ENCODE data around the gene SPNS2. TPM values are rescaled to one million over a fixed set of nuclear protein-coding genes. Genes with fewer than 3 reads are reported as not detected.

The SPNS2 gene
- total RNA-seq, 4 donors from 2014 or later: 10.0 to 19.9 (median 18.8) TPM

DNA sequence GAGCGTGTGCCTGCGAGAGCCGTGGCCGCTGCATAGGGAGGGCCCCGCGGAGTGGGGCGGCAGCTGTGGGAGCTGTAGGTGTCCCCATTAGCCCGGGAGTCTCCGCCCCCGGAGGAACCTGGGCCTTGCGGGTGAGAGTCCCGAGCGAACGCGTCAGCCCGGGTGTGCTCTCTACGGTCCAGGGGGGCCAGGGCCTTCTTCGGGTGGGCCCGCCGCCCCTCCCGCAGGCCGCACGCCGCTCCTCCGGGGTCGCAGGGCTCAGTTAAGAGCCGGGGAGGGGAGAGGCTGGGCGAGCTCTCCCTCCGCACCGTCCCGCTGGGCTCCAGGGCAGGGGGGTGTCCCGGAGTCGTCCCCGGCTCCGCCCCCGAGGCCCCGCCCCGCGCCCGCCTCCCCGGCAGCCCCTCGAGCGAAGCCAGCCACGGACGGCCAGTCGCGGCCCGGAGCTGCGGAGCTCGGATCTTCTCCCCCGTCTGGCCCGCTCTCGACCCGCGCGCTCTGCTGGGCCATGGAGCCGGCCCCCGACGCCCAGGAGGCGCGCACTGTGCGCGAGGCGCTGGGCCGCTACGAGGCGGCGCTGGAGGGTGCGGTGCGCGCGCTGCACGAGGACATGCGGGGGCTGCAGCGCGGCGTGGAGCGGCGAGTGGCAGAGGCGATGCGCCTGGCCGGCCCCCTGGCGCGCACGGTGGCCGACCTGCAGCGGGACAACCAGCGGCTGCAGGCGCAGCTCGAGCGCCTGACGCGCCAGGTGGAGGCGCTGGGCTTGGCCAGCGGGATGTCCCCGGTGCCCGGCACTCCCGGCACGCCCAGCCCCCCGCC is 85.6 kb downstream of the SPNS2 start, which contains the start of gene SMTNL2:
Gene SMTNL2, plus strand, starts transcription at position 429 of the 816 bp plus-strand sequence. Its CDS starts 77 bp downstream, at position 506.
- no peaks in the 10 kb centered on the region for H3K36me3 ChIP-seq
- H3K27ac ChIP-seq (replicated peaks in 1 of 4): peak within 1 kb of the TSS; percentile 74 to 84 (median 79)
- H3K4me3 ChIP-seq: peak within 1 kb of the TSS; percentile 63 to 68 (median 66)
- DNase-seq (ENCODE audit: extremely low spot score): no peak
- 0% methylated on average over 17 of the region's 100 CpGs for WGBS
- intact Hi-C loops (cut with DNase I): no loop called here
- H3K27me3 ChIP-seq: peaks cover 0 to 41% (median 9%) of the 10 kb centered on the region in 4 donors
- no peaks in the 10 kb centered on the region for H3K9me3 ChIP-seq
- TF ChIP-seq POLR2A (IDR thresholded peaks at IDR 0.05; ENCODE audit: low read depth) (peak; percentile 66), POLR2AphosphoS5 (IDR thresholded peaks at IDR 0.05) (peak; percentile 33 to 47)
- TF ChIP-seq, protein P1, sequence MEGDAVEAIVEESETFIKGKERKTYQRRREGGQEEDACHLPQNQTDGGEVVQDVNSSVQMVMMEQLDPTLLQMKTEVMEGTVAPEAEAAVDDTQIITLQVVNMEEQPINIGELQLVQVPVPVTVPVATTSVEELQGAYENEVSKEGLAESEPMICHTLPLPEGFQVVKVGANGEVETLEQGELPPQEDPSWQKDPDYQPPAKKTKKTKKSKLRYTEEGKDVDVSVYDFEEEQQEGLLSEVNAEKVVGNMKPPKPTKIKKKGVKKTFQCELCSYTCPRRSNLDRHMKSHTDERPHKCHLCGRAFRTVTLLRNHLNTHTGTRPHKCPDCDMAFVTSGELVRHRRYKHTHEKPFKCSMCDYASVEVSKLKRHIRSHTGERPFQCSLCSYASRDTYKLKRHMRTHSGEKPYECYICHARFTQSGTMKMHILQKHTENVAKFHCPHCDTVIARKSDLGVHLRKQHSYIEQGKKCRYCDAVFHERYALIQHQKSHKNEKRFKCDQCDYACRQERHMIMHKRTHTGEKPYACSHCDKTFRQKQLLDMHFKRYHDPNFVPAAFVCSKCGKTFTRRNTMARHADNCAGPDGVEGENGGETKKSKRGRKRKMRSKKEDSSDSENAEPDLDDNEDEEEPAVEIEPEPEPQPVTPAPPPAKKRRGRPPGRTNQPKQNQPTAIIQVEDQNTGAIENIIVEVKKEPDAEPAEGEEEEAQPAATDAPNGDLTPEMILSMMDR (IDR thresholded peaks at IDR 0.05): no peak
- peaks cover 28 to 37% (median 33%) of the 10 kb centered on the region in 4 donors for H3K4me1 ChIP-seq

DNA sequence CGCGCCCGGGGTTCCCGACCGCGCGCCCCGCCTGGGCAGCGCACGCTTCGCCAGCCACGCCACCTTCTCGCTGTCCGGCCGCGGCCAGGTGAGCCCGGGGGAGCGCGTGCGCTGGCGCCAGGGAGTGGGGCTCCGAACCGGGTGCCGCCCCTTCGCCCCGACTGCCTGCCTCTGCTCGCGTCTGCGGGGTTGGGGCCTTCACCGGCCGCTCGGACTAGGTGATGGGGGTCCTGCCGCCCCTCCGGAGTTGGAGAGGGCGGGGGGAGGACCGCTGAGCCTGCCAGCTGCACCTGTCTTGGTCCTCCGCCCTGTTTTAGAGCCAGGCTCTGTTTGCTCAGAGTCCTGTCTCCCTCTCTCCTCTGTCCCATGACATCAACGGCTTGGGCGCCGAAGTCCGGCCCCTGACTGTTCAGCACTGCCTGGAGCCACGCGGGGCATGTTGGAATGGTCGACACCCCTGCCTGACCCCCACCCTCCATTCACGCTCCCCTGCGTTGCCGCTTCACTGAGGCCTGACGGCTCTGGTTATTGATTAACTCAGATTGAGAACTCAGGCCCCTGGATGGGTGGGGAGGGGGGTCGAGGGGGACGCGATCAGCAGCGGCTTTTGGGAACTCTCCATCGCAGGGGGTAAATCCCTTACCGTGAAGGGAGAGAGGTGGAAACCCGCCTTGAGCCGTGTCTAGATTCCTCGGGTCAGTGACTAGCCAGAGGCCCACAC is 86.4 kb downstream of the SPNS2 start:
- Histone ChIP-seq H3K9me3 (no peaks in the 10 kb centered on the region), H3K4me1 (peaks cover 28 to 37% (median 34%) of the 10 kb centered on the region in 4 donors), H3K27ac (replicated peaks in 1 of 4) (peak overlapping the region; percentile 74 to 84 (median 79)), H3K36me3 (no peaks in the 10 kb centered on the region), H3K4me3 (peak overlapping the region; percentile 63 to 68 (median 66)), H3K27me3 (peaks cover 0 to 41% (median 9%) of the 10 kb centered on the region in 4 donors)
- whole genome bisulfite sequencing: 49% methylated on average over 15 of the region's 57 CpGs
- TF ChIP-seq EP300 (IDR thresholded peaks at IDR 0.05) (no peak), POLR2AphosphoS5 (IDR thresholded peaks at IDR 0.05) (no peak), POLR2A (IDR thresholded peaks at IDR 0.05; ENCODE audit: low read depth) (no peak)
- TF ChIP-seq, protein P1 (IDR thresholded peaks at IDR 0.05): no peak
- intact Hi-C loops (cut with DNase I): loop anchor here (5.0 kb wide), 1 partner anchor 37 kb away; no protein-coding TSS in a partner anchor
- DNase-seq (ENCODE audit: extremely low spot score): no peak

DNA sequence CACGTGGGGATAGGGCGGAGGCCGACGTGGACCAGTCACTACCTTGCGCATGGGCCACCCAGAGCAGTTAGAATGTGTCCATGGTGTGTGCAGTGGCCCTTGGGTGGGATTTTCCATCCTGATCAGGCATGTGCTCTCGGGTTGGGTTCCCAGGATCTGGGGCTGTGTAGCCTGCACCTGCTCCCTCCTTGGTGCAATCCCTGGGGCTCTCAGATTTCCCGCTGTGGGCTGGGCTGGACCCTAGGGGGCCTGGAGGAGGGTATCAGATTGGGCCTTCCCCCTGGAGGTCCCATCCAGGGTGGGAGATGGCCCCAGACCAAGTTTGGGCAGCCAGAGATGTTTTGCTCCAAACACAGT is 86.9 kb downstream of the SPNS2 start:
- WGBS: 77% methylated on average over 6 of the region's 7 CpGs
- peak overlapping the region; percentile 63 to 68 (median 66) for H3K4me3 ChIP-seq
- H3K9me3 ChIP-seq: no peaks in the 10 kb centered on the region
- peaks cover 0 to 41% (median 9%) of the 10 kb centered on the region in 4 donors for H3K27me3 ChIP-seq
- no peaks in the 10 kb centered on the region for H3K36me3 ChIP-seq
- peak overlapping the region; percentile 74 to 84 (median 79) for H3K27ac ChIP-seq (replicated peaks in 1 of 4)
- TF ChIP-seq POLR2A (IDR thresholded peaks at IDR 0.05; ENCODE audit: low read depth): no peak
- DNase-seq (ENCODE audit: extremely low spot score): no peak
- H3K4me1 ChIP-seq: peaks cover 28 to 42% (median 34%) of the 10 kb centered on the region in 4 donors
- intact Hi-C loops (cut with DNase I): loop anchor here (5.0 kb wide), 1 partner anchor 37 kb away; no protein-coding TSS in a partner anchor

DNA sequence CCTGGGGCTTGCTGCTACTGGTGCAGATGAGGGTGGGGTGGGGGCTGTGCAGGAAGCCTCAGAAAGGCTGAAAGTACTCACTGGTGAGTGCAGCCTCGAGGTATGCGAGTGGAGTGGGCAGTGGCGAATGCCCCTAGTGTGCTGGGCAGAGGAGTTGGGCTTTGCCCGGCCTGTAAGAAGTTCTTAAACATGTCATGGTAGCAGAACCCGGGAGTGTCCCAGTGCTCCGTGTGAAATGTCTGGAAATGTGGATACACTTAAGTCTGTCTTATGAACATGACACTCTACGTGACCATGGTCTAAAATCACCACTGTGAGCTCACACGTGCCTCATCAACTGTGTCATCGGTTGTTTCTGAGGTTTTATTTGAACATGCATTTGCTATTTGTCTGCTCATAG is 87.4 kb downstream of the SPNS2 start:
- no peak for DNase-seq (ENCODE audit: extremely low spot score)
- Histone ChIP-seq H3K27me3 (peaks cover 0 to 41% (median 9%) of the 10 kb centered on the region in 4 donors), H3K36me3 (no peaks in the 10 kb centered on the region), H3K4me3 (peak overlapping the region in 3 of 4 donors; percentile 63 to 68 (median 68)), H3K4me1 (peaks cover 28 to 46% (median 37%) of the 10 kb centered on the region in 4 donors), H3K27ac (replicated peaks in 1 of 4) (peak overlapping the region; percentile 74 to 84 (median 79)), H3K9me3 (no peaks in the 10 kb centered on the region)
- 77% methylated on average over 9 of the region's 9 CpGs for WGBS
- intact Hi-C loops (cut with DNase I): loop anchor here (5.0 kb wide), 1 partner anchor 36 kb away; no protein-coding TSS in a partner anchor
- TF ChIP-seq, protein P1 (IDR thresholded peaks at IDR 0.05): no peak
- TF ChIP-seq EP300 (IDR thresholded peaks at IDR 0.05) (no peak), POLR2AphosphoS5 (IDR thresholded peaks at IDR 0.05) (no peak), POLR2A (IDR thresholded peaks at IDR 0.05; ENCODE audit: low read depth) (no peak)
